T-helper 9 cell (primary cell): ENCODE data around the gene C1RL.

Source experiments
- DNase-seq: peaks from one replicate; pipeline ENCODE4 v3.0.0-alpha.2; 2020

The C1RL gene

GRCh38 chr12:7091171-7091570 lies 17.8 kb downstream of the C1RL start:
- no peak for DNase-seq

GRCh38 chr12:7090222-7090998 lies 18.6 kb downstream of the C1RL start:
- DNase-seq: no peak

GRCh38 chr12:7089196-7089871 lies 19.7 kb downstream of the C1RL start:
- no peak for DNase-seq

GRCh38 chr12:7083125-7083524 lies 25.9 kb downstream of the C1RL start:
- no peak for DNase-seq

GRCh38 chr12:7081037-7081436 lies 28.0 kb downstream of the C1RL start:
- no peak for DNase-seq

GRCh38 chr12:7079826-7080125 lies 29.2 kb downstream of the C1RL start:
- no peak for DNase-seq

- no peak for DNase-seq
These were observed 30.9 kb downstream of the C1RL start for GRCh38 chr12:7078163-7078562.

GRCh38 chr12:7076493-7076892 lies 32.5 kb downstream of the C1RL start:
- DNase-seq: no peak

GRCh38 chr12:7075939-7076338 lies 33.1 kb downstream of the C1RL start:
- no peak for DNase-seq

- no peak for DNase-seq
These were observed 33.5 kb downstream of the C1RL start for GRCh38 chr12:7075518-7075917.

GRCh38 chr12:7073946-7074345 lies 35.1 kb downstream of the C1RL start:
- no peak for DNase-seq

- DNase-seq: no peak
These were observed 36.5 kb downstream of the C1RL start for GRCh38 chr12:7072554-7072953.

- no peak for DNase-seq
These were observed 37.0 kb downstream of the C1RL start for GRCh38 chr12:7072035-7072434.

GRCh38 chr12:7069386-7069785 lies 39.6 kb downstream of the C1RL start:
- no peak for DNase-seq

- no peak for DNase-seq
These were observed 40.0 kb downstream of the C1RL start for GRCh38 chr12:7068994-7069346.

GRCh38 chr12:7068240-7068993 lies 40.6 kb downstream of the C1RL start:
- DNase-seq: no peak

- no peak for DNase-seq
These were observed 41.9 kb downstream of the C1RL start for GRCh38 chr12:7067096-7067495.

GRCh38 chr12:7066596-7066995 lies 42.4 kb downstream of the C1RL start:
- no peak for DNase-seq

- no peak for DNase-seq
These were observed 43.9 kb downstream of the C1RL start for GRCh38 chr12:7065073-7065623.

- DNase-seq: no peak
These were observed 44.5 kb downstream of the C1RL start for GRCh38 chr12:7064516-7064915.

- no peak for DNase-seq
These were observed 47.4 kb downstream of the C1RL start for GRCh38 chr12:7061596-7061995.

GRCh38 chr12:7061138-7061537 lies 47.9 kb downstream of the C1RL start:
- no peak for DNase-seq

GRCh38 chr12:7060353-7060954 lies 48.6 kb downstream of the C1RL start, which contains the start of gene C1S:
Gene C1S (plus strand): TSS chr12:7060718. CDS start chr12:7061913, 1,195 bp downstream.
- no peak for DNase-seq
